Esophagus mucosa (tissue), 1 donor: Measurements from ENCODE around the gene CGB7. TPM values are rescaled to one million over a fixed set of nuclear protein-coding genes. Genes with fewer than 3 reads are reported as not detected.
A peak's percentile ranks its signal among the peaks of the same experiment; 100 is the strongest.
"Not testable (repeated sequence)": the region's sequence is repeated elsewhere in the genome, so short reads cannot be mapped to it uniquely, and the experiment has no call there.

Source experiments
- ATAC-seq: fragments of 200-7000 bp; cut with Tn5 transposase; one replicate; pipeline ENCODE4 v1.9.1; 2020
- total RNA-seq: library from RNA; stranded (reverse); gene quantifications from one replicate; pipeline ENCODE4 v1.2.4, GENCODE V29; 2023
- donor health status: DM: yes; HTN: yes; CAD: no.

Gene CGB7
- total RNA-seq = 0.52 TPM

- ATAC-seq = peak; percentile 53
Observed at GRCh38 chr19:49057636-49058234, at the start of gene CGB7. Gene CGB7 (minus strand): TSS chr19:49057749. CDS start chr19:49055375, 2,374 bp downstream.

GRCh38 chr19:49106648-49107135, 49.1 kb upstream of the CGB7 start:
- ATAC-seq = peak; percentile 42

GRCh38 chr19:49104229-49104864, 46.8 kb upstream of the CGB7 start:
- no peak for ATAC-seq

GRCh38 chr19:49103331-49104085, 46.0 kb upstream of the CGB7 start:
- no peak for ATAC-seq

GRCh38 chr19:49102303-49102702, 44.8 kb upstream of the CGB7 start:
- ATAC-seq = no peak

DNA sequence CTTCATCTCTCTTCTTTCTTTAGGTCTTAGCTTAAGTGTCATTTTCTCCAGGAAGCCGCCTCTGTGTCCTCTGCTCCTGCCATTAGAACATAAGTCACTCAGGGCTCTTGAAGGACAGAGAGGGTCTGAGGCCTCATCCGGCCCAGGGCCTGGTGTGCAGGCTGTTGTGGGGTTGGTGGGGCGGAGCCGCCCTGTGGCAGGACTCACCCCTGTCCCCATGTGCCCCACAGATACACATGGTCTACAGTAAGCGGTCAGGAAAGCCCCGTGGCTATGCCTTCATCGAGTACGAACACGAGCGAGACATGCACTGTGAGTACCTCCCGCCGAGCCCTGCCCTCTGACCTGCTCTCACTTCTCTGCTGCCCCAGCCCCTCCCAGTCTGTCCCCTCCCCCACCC, 43.6 kb upstream of the CGB7 start:
- ATAC-seq = no peak

GRCh38 chr19:49098795-49099194, 41.2 kb upstream of the CGB7 start:
- no peak for ATAC-seq

DNA sequence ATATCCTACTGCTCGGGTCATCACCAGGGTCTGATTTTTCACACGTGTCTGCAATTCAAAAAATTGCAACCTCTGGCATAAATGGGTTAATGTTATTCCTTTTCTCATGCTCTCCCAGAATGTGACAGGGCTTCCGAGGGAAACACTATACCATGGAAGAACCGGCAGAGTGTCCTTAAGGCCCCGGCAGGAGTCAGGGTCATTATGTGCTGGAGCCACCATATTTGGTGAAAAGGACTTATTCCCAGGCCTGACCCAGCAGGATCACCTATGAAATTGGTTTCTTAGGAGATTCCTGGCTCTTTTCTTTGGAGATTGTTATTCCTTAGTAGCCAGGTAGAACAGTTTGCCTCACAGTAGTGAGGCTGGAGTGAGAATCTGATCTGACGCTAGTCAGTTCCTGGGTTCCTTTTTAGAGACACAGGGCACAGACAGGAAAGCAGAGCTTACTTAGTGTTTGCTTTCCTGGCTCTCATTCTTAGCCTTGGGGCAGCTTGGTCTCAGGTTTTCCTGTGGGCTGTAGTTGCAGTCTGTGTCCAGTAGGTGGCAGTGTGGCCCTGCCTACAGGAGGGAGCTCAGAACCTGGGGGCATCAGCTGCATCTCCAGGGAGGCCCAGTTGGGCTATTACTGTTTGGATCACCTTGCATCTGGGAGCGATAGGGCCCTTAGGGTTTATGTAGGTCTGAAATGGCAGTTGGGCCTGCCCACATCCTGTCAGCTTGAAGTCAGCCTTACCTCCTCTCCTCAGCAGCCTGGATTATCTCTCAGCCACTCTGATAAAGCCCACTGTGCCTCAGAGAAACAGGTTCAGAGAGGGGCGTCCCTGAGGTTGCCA, 40.1 kb upstream of the CGB7 start:
- ATAC-seq = peak; percentile 89

DNA sequence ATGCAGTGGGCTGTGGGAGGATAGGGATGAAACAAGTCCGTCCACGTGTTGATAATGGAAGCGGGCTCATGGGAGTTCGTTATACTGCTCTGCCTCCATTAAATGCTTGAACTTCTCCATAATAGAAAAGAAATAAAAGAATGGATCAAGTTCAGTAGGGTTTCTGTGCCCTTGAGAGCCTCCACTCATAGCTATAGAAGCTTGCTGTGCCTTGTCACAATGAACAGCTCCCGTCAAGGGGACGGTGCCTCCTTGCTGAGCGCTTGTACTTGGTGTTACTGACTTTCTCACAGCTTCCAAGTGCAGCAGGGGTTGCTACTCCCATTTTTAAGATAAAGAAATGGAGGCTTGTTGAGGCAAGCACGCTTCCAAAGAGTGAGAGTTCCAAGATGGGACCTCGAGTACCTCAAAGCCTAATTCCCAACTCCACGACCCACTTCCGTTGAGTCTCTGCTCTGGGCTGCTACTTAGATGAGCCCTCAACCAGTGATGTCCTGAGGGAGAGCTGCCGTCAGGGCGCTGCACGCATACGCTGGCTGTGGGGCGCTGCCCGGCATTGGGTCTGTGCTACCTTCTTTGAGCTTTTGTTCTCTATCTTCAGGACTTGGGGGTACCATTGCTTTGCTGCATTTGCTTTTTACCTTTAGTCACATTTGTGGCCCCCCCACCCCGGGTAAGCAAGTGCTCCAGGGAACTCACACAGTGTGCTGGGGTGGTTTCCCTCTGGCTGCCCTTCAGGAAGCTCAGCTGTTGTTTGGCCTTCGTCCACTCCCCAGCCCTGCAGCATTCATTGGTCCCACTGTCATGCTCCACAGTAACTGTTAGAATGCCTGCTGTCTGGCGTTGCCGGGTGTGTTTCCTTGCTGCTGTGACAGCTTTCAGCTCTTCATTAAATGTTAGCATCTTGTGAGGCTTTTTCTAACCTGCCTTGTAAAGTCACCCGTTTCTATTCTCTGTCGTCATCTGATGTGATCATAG, 37.2 kb upstream of the CGB7 start:
- ATAC-seq = no peak

DNA sequence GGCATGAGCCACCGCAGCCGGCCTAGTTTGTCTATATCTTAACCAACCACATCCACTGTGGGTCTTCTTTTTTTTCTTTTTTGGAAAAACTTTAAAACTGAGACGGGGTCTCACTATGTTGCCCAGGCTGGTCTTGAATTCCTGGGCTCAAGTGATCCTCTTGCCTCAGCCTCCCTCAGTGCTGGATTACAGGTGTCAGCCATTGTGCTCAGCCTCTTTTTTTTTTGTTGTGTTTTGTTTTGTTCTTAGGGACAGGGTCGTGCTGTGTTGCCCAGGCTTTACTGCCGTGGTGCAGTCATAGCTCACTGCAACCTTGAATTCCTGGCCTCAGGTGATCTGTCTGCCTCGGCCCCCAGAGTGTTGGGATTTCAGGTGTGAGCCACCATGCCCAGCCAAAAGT, 35.1 kb upstream of the CGB7 start:
- no peak for ATAC-seq

DNA sequence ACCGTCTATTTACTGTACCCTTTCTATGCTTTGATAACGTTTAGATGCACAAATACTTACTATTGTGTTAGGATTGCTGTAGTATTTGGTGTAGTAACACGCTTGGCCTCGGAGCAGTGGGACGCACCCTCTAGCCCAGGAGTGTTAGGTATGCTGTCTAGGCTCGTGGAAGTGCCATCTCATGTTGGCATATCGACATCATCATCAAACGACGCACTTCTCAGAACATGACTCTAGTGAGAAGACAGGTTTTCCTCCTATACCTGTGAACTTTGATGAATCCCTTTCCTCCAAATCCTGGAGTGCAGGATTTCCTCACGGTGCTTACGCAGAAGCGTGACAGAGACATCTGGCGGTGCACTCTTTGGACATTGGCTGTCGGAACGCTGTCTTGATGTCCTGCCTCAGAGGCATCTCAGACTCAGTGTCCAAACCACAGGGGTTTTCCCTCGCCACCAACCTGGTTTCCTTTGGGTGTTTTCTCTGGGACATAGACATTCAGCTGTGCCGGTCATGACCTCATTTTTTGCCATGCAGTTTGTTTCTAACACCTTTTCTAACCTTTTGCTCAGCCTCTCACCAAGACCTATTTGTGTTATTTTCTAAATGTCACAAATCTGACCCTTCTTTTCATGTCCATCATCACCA, 34.0 kb upstream of the CGB7 start:
- no peak for ATAC-seq

GRCh38 chr19:49086296-49086695, 28.7 kb upstream of the CGB7 start:
- no peak for ATAC-seq

- no peak for ATAC-seq
Observed at GRCh38 chr19:49085868-49086232, 28.3 kb upstream of the CGB7 start.

DNA sequence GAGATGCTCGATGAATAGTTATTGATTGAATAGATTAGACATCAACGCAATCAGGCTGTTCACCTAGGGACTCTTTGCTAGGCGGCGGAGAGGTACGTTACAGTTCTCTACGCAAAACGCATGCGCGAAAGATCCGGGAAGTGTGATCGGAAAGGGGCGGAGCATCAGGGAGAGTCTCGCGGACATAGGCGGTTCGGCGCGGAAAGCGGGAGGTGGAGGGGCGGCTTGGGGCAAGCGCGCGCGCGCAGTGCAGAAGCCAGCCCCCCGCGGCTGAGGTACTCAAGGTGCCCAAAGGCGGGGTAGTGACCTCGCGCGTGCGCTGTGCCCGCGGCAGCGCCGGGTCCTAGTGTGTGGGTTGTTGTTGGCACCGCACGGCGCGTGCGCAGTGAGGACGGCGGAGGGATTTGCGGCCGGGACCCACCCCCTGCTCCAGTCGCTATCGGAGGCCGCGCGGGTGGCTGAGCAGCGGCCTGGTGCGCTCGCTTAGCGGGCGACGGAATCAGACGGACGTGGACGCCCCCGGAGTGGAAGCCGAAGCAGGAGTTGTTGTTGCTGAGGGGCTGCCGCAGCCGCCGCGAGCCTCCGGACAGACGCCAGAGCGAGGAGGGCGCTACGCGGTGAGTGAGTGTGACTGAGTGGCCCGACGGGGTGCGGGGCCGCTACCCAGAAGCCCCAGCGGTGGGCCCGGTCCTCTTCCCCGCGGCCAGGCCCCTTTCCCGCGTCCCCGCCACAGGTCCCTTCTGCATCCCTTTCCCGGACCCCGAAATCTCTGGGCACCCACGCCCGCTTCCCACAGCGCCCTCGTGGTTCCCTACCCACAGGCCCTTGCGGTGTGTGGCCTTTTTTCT, 27.7 kb upstream of the CGB7 start, which contains the start of gene SNRNP70:
SNRNP70 (plus strand) TSS at position 432 of the 848 bp plus-strand sequence. CDS start 964 bp downstream, outside the sequence.
- peak; percentile 98 for ATAC-seq

DNA sequence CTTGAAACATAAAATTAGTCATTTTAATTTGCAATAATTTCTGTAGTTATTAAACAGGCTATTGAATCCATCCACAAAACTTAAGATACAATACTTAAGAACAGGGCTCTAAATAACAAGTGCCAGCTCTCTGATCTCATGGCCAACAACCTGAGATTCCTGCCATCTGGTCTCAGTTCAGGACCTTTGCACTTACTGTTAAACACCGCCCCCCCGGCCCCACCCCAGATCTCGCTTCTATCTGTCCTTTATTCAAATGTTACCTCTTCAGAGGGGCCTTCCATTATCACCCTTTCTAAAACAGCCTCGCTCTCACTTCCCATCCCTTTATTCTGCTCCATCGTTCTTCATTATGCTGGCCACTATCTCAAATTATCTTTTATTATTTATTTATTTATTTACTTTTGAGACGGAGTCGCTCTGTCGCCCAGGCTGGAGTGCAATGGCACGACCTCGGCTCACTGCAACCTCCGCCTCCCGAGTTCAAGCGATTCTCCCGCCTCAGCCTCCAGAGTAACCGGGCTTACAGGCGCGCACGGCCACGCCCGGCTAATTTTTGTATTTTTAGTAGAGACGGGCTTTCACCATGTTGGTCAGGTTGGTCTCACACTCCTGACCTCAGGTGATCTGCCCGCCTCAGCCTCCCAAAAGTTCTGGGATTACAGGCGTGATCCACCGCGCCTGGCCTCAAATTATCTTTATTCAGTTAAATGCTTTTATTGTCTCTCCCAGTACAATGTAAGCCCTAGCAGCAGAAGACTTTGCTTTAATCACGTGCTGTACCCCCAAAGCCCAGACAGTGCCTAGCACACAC, 26.9 kb upstream of the CGB7 start:
- ATAC-seq = no peak

- no peak for ATAC-seq
Observed at GRCh38 chr19:49081273-49081672, 23.7 kb upstream of the CGB7 start.

DNA sequence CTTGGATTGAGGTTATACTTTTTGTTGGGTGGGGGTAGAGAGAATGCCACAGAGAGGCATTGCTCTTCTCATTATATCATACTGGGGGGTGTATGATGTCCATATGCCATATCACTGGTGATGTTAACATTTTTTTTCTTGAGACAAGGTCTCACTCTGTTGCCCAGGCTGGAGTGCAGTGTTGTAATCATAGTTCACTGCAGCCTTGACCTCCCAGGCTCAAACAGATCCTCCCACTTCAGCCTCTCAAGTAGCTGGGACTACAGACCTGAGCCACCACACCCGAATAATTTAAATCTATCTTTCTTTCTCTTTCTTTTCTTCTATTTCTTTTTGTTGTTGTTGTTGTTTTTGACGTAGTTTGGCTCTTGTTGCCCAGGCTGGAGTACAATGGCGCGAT, 22.8 kb upstream of the CGB7 start:
- no peak for ATAC-seq

DNA sequence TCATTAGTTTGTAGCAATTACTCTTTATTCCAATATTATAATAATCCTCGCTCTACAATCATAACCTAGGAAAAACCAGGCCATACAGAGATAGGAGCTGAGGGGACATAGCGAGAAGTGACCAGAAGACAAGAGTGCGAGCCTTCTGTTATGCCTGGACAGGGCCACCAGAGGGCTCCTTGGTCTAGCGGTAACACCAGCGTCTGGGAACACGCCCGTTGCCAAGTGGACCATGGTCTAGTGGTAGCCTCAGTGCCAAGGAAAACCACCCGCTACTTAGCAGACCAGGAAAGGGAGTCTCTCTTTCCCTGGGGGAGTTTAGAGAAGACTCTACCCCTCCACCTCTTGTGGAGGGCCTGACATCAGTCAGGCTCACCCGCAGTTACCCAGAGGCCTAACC, 17.3 kb upstream of the CGB7 start:
- ATAC-seq = not testable (repeated sequence)
